ENCODE results near the gene STAC3.

Gene STAC3

GRCh38 chr12:57243521-57244311 is 7.3 kb downstream of the STAC3 start:
- Mint-ChIP-seq H3K36me3 (ENCODE audit: insufficient read depth) (peaks cover 23% of the 10 kb centered on the region), H3K27me3 (peaks cover 54 to 80% of the 10 kb centered on the region in 2 donors), H3K4me3 (peak overlapping the region; percentile 82 to 91), H3K27ac (peak overlapping the region in 1 of 2 donors; percentile 21), H3K4me1 (ENCODE audit: low read depth in 2 of 2) (peaks cover 40 to 49% of the 10 kb centered on the region in 2 donors), H3K9me3 (no peaks in the 10 kb centered on the region)
- DNase-seq: peak; percentile 77 to 83 (median 80)
- ATAC-seq (replicated peaks): peak; percentile 40

GRCh38 chr12:57242691-57243454 is 8.1 kb downstream of the STAC3 start:
- Mint-ChIP-seq H3K36me3 (ENCODE audit: insufficient read depth) (peaks cover 25% of the 10 kb centered on the region), H3K27me3 (peaks cover 59 to 84% of the 10 kb centered on the region in 2 donors), H3K4me3 (peak overlapping the region; percentile 82 to 91), H3K9me3 (no peaks in the 10 kb centered on the region), H3K27ac (peak overlapping the region; percentile 32 to 62), H3K4me1 (ENCODE audit: low read depth in 2 of 2) (peaks cover 44 to 52% of the 10 kb centered on the region in 2 donors)
- peak; percentile 8 for ATAC-seq (replicated peaks)
- DNase-seq: peak; percentile 55 to 59 (median 58)

- Mint-ChIP-seq H3K4me1 (ENCODE audit: low read depth in 2 of 2) (peaks cover 48 to 58% of the 10 kb centered on the region in 2 donors), H3K4me3 (peak overlapping the region; percentile 82 to 91), H3K36me3 (ENCODE audit: insufficient read depth) (peaks cover 25% of the 10 kb centered on the region), H3K9me3 (no peaks in the 10 kb centered on the region), H3K27ac (peak overlapping the region; percentile 32 to 62), H3K27me3 (peaks cover 65 to 90% of the 10 kb centered on the region in 2 donors)
- ATAC-seq (replicated peaks) (no peak), DNase-seq (no peak)
Observed at GRCh38 chr12:57242329-57242690, 8.7 kb downstream of the STAC3 start.

- Mint-ChIP-seq H3K27me3 (peaks cover 72 to 91% of the 10 kb centered on the region in 2 donors), H3K36me3 (ENCODE audit: insufficient read depth) (peaks cover 25% of the 10 kb centered on the region), H3K4me1 (ENCODE audit: low read depth in 2 of 2) (peaks cover 52 to 63% of the 10 kb centered on the region in 2 donors), H3K27ac (peak overlapping the region in 1 of 2 donors; percentile 52), H3K9me3 (no peaks in the 10 kb centered on the region), H3K4me3 (peak overlapping the region; percentile 82 to 91)
- ATAC-seq (replicated peaks) (no peak), DNase-seq (no peak)
Observed at GRCh38 chr12:57241402-57242310, 9.3 kb downstream of the STAC3 start.

GRCh38 chr12:57240926-57241401 is 10.0 kb downstream of the STAC3 start:
- no peak for DNase-seq
- H3K27me3 Mint-ChIP-seq: peaks cover 78 to 94% of the 10 kb centered on the region in 2 donors
- peak overlapping the region; percentile 18 to 55 for H3K27ac Mint-ChIP-seq

GRCh38 chr12:57240066-57240921 is 10.7 kb downstream of the STAC3 start:
- ATAC-seq (replicated peaks) (peak; percentile 63), DNase-seq (peak in 2 of 3 experiments; percentile 53 to 54)
- Mint-ChIP-seq H3K36me3 (ENCODE audit: insufficient read depth) (peaks cover 29% of the 10 kb centered on the region), H3K4me1 (ENCODE audit: low read depth in 2 of 2) (peaks cover 57 to 70% of the 10 kb centered on the region in 2 donors), H3K27me3 (peaks cover 80 to 100% of the 10 kb centered on the region in 2 donors), H3K9me3 (no peaks in the 10 kb centered on the region), H3K4me3 (peak overlapping the region; percentile 82 to 91), H3K27ac (peak overlapping the region; percentile 18 to 55)

More at GRCh38 chr12:57240926-57241401, 10.0 kb downstream of the STAC3 start:
- Mint-ChIP-seq H3K36me3 (ENCODE audit: insufficient read depth) (peaks cover 29% of the 10 kb centered on the region), H3K4me1 (ENCODE audit: low read depth in 2 of 2) (peaks cover 55 to 70% of the 10 kb centered on the region in 2 donors), H3K4me3 (peak overlapping the region; percentile 82 to 91), H3K9me3 (no peaks in the 10 kb centered on the region)
- no peak for ATAC-seq (replicated peaks)

GRCh38 chr12:57239587-57240065 is 11.4 kb downstream of the STAC3 start:
- H3K4me1 Mint-ChIP-seq (ENCODE audit: low read depth in 2 of 2): peaks cover 57 to 70% of the 10 kb centered on the region in 2 donors

GRCh38 chr12:57238854-57239554 is 12.0 kb downstream of the STAC3 start:
- Mint-ChIP-seq H3K9me3 (no peaks in the 10 kb centered on the region), H3K27me3 (peaks cover 75 to 90% of the 10 kb centered on the region in 2 donors)

More at GRCh38 chr12:57239587-57240065, 11.4 kb downstream of the STAC3 start:
- DNase-seq (no peak), ATAC-seq (replicated peaks) (peak; percentile 0)
- Mint-ChIP-seq H3K9me3 (no peaks in the 10 kb centered on the region), H3K36me3 (ENCODE audit: insufficient read depth) (peaks cover 29% of the 10 kb centered on the region), H3K4me3 (peak overlapping the region; percentile 82 to 91), H3K27ac (peak overlapping the region in 1 of 2 donors; percentile 55), H3K27me3 (peaks cover 80 to 96% of the 10 kb centered on the region in 2 donors)

GRCh38 chr12:57237932-57238853 is 12.8 kb downstream of the STAC3 start:
- Mint-ChIP-seq H3K27ac (peak overlapping the region in 1 of 2 donors; percentile 32), H3K4me3 (peak overlapping the region; percentile 82 to 91)

More at GRCh38 chr12:57238854-57239554, 12.0 kb downstream of the STAC3 start:
- H3K36me3 Mint-ChIP-seq (ENCODE audit: insufficient read depth): peaks cover 29% of the 10 kb centered on the region
- peak; percentile 87 to 88 (median 88) for DNase-seq
- peak overlapping the region; percentile 82 to 91 for H3K4me3 Mint-ChIP-seq
- peak; percentile 67 for ATAC-seq (replicated peaks)
- H3K4me1 Mint-ChIP-seq (ENCODE audit: low read depth in 2 of 2): peaks cover 60 to 67% of the 10 kb centered on the region in 2 donors
- H3K27ac Mint-ChIP-seq: peak overlapping the region; percentile 32 to 55

GRCh38 chr12:57237596-57237931 is 13.4 kb downstream of the STAC3 start:
- peaks cover 65 to 76% of the 10 kb centered on the region in 2 donors for H3K27me3 Mint-ChIP-seq
- peaks cover 55 to 58% of the 10 kb centered on the region in 2 donors for H3K4me1 Mint-ChIP-seq (ENCODE audit: low read depth in 2 of 2)

More at GRCh38 chr12:57237932-57238853, 12.8 kb downstream of the STAC3 start:
- Mint-ChIP-seq H3K4me1 (ENCODE audit: low read depth in 2 of 2) (peaks cover 57 to 61% of the 10 kb centered on the region in 2 donors), H3K36me3 (ENCODE audit: insufficient read depth) (peaks cover 26% of the 10 kb centered on the region), H3K9me3 (no peaks in the 10 kb centered on the region), H3K27me3 (peaks cover 69 to 82% of the 10 kb centered on the region in 2 donors)
- ATAC-seq (replicated peaks) (no peak), DNase-seq (no peak)

More at GRCh38 chr12:57237596-57237931, 13.4 kb downstream of the STAC3 start:
- Mint-ChIP-seq H3K27ac (no peak overlapping the region), H3K36me3 (ENCODE audit: insufficient read depth) (peaks cover 29% of the 10 kb centered on the region), H3K4me3 (peak overlapping the region; percentile 61 to 82), H3K9me3 (no peaks in the 10 kb centered on the region)
- DNase-seq (no peak), ATAC-seq (replicated peaks) (no peak)

Measured in effector memory CD8-positive, alpha-beta T cell (primary cell).